ENCODE results near the gene DPF1.

DPF1 gene

GRCh38 chr19:38255383-38256014 is 31.5 kb upstream of the DPF1 start (continued):
- TF ChIP-seq TSHZ2 (CRISPR knock-in tag; IDR thresholded peaks at IDR 0.05): no peak
- TF ChIP-seq ZC3H10 (CRISPR knock-in tag; IDR thresholded peaks at IDR 0.05): no peak

GRCh38 chr19:38253788-38254187 is 29.8 kb upstream of the DPF1 start:
- TF ChIP-seq ZFP3 (CRISPR knock-in tag; IDR thresholded peaks at IDR 0.05): no peak
- TF ChIP-seq CSRNP3 (CRISPR knock-in tag; IDR thresholded peaks at IDR 0.05): no peak
- no peak for TF ChIP-seq BACH2 (CRISPR knock-in tag; IDR thresholded peaks at IDR 0.05; ENCODE audit: borderline replicate concordance)
- no peak for TF ChIP-seq ZNF70 (CRISPR knock-in tag; IDR thresholded peaks at IDR 0.05)
- ATAC-seq: no peak

- TF ChIP-seq ZFP30 (CRISPR knock-in tag; IDR thresholded peaks at IDR 0.05) (no peak), GLIS3 (CRISPR knock-in tag; IDR thresholded peaks at IDR 0.05) (no peak), TCF4 (CRISPR knock-in tag; IDR thresholded peaks at IDR 0.05; ENCODE audit: borderline replicate concordance) (no peak), CREB5 (CRISPR knock-in tag; IDR thresholded peaks at IDR 0.05; ENCODE audit: low read depth) (no peak), POU6F1 (CRISPR knock-in tag; IDR thresholded peaks at IDR 0.05; ENCODE audit: borderline replicate concordance, low read depth) (no peak)
- no peak for ATAC-seq
Observed at GRCh38 chr19:38252941-38253691, 29.1 kb upstream of the DPF1 start.

GRCh38 chr19:38252385-38252784 is 28.4 kb upstream of the DPF1 start:
- no peak for ATAC-seq
- no peak for TF ChIP-seq CSRNP3 (CRISPR knock-in tag; IDR thresholded peaks at IDR 0.05)
- no peak for TF ChIP-seq BACH2 (CRISPR knock-in tag; IDR thresholded peaks at IDR 0.05; ENCODE audit: borderline replicate concordance)
- TF ChIP-seq TSHZ2 (CRISPR knock-in tag; IDR thresholded peaks at IDR 0.05): no peak
- no peak for TF ChIP-seq ZNF70 (CRISPR knock-in tag; IDR thresholded peaks at IDR 0.05)
- TF ChIP-seq RARB (CRISPR knock-in tag; IDR thresholded peaks at IDR 0.05): no peak
- no peak for TF ChIP-seq CREB5 (CRISPR knock-in tag; IDR thresholded peaks at IDR 0.05; ENCODE audit: low read depth)
- no peak for TF ChIP-seq PATZ1 (CRISPR knock-in tag; IDR thresholded peaks at IDR 0.05; ENCODE audit: borderline replicate concordance)
- TF ChIP-seq OSR1 (CRISPR knock-in tag; IDR thresholded peaks at IDR 0.05): no peak
- no peak for TF ChIP-seq POU6F1 (CRISPR knock-in tag; IDR thresholded peaks at IDR 0.05; ENCODE audit: borderline replicate concordance, low read depth)
- TF ChIP-seq ZNF8 (CRISPR knock-in tag; IDR thresholded peaks at IDR 0.05): no peak
- no peak for TF ChIP-seq ARNTL (CRISPR knock-in tag; IDR thresholded peaks at IDR 0.05; ENCODE audit: borderline replicate concordance, low read depth)
